ENCODE data around the gene NBDY.

The NBDY gene

GRCh38 chrX:56786889-56787733, 58.1 kb downstream of the NBDY start:
- DNase-seq: no peak

- DNase-seq: no peak
Observed at GRCh38 chrX:56787734-56788152, 58.7 kb downstream of the NBDY start.

GRCh38 chrX:56788229-56788628, 59.2 kb downstream of the NBDY start:
- no peak for DNase-seq

GRCh38 chrX:56788717-56789122, 59.7 kb downstream of the NBDY start:
- no peak for DNase-seq

GRCh38 chrX:56789518-56790070, 60.6 kb downstream of the NBDY start:
- DNase-seq: no peak

GRCh38 chrX:56790778-56791177, 61.7 kb downstream of the NBDY start:
- no peak for DNase-seq

- DNase-seq: no peak
Observed at GRCh38 chrX:56791456-56791855, 62.4 kb downstream of the NBDY start.

GRCh38 chrX:56792270-56793111, 63.4 kb downstream of the NBDY start:
- no peak for DNase-seq

GRCh38 chrX:56793112-56793430, 64.0 kb downstream of the NBDY start:
- DNase-seq: no peak

GRCh38 chrX:56793521-56794320, 64.7 kb downstream of the NBDY start:
- DNase-seq: no peak

GRCh38 chrX:56794404-56795230, 65.6 kb downstream of the NBDY start:
- no peak for DNase-seq

GRCh38 chrX:56795309-56795868, 66.3 kb downstream of the NBDY start:
- DNase-seq: no peak

GRCh38 chrX:56796641-56797395, 67.8 kb downstream of the NBDY start:
- DNase-seq: no peak

GRCh38 chrX:56797574-56798338, 68.7 kb downstream of the NBDY start:
- no peak for DNase-seq

GRCh38 chrX:56798339-56798711, 69.3 kb downstream of the NBDY start:
- no peak for DNase-seq

GRCh38 chrX:56798866-56799758, 70.1 kb downstream of the NBDY start:
- no peak for DNase-seq

- no peak for DNase-seq
Observed at GRCh38 chrX:56800307-56800706, 71.3 kb downstream of the NBDY start.

GRCh38 chrX:56800801-56801200, 71.8 kb downstream of the NBDY start:
- no peak for DNase-seq

- no peak for DNase-seq
Observed at GRCh38 chrX:56802428-56802827, 73.4 kb downstream of the NBDY start.

All from NCI-H1694 treated with DMSO at 0.1 percent for 48 hours (cell line).